HTERT RPE-1 (cell line): ENCODE measurements around the gene DALRD3.

ENCODE experiments used
- in situ Hi-C: fragments of 300-500 bp; cut with MboI; formaldehyde crosslinking; loops from 4 replicates; pipeline ENCODE4 v1.14.3; 2020; ENCODE audit warnings: low sequenced_read_pairs

Gene DALRD3, protein sequence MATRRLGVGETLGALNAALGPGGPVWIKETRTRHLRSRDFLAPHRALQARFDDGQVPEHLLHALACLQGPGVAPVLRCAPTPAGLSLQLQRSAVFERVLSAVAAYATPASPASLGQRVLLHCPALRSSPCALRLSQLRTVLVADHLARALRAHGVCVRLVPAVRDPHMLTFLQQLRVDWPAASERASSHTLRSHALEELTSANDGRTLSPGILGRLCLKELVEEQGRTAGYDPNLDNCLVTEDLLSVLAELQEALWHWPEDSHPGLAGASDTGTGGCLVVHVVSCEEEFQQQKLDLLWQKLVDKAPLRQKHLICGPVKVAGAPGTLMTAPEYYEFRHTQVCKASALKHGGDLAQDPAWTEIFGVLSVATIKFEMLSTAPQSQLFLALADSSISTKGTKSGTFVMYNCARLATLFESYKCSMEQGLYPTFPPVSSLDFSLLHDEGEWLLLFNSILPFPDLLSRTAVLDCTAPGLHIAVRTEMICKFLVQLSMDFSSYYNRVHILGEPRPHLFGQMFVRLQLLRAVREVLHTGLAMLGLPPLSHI

DNA sequence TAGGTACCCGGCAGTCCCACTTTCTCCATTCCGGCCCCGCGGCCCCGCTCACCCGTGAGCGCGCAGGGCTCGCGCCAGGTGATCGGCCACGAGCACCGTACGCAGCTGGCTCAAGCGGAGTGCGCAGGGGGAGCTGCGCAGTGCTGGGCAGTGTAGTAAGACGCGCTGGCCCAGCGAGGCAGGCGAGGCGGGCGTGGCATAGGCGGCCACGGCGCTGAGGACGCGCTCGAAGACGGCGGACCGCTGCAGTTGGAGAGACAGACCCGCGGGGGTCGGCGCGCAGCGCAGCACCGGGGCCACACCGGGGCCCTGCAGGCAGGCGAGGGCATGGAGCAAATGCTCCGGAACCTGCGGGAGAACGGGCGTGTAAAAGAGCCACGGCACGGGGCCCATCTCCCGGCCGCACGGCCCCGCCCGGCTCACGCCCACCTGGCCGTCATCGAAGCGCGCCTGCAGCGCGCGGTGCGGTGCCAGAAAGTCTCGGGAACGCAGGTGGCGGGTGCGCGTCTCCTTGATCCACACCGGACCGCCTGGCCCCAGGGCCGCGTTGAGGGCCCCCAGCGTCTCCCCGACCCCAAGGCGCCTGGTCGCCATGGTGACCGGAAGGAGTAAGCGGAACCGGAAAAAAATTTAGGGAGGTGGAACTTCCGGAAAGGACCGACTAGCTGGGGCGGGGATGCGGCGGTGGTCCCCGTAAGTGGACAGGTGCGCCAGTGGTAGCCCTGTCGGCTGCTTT, at the start of gene DALRD3:
Gene DALRD3, minus strand, starts transcription at position 610 of the 736 bp plus-strand sequence. Its CDS starts 16 bp downstream, at position 594.
- in situ Hi-C loops = no loop called here

DNA sequence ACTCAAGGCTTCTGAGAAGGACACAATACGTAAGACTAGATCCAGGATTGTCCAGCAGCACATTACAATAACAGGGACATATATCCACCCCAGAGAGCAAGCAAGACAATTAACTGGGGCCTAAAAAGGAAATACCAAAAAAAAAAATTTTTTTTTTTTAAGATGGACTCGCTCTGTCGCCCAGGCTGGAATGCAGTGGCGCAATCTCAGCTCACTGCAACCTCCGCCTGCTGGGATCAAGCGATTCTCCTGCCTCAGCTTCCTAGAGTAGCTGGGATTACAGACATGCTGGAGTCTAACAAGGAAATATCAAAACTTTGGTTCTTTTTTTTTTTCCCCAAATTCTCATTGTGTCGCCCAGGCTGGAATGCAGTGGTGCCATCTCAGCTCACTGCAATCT, 39.6 kb upstream of the DALRD3 start:
- in situ Hi-C loops = no loop called here

DNA sequence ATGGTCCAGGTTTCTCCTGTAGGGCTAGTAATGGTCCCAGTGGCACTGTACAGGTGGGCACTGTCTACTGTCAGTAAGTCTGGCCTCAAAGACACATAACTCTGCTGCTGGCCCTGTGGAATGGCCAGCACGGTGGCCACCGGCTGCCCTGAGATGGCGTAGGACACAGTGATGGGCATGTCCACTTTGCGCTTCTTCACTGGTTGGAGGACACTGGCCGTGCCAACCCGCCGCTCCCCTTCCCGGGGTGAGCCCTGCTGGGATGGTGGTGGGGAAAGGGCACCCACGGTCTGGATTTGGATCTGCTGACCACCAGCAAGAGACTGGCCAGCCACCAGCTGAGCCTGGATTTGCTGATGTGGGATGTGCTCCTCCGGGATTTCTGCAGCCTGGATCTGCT, 38.9 kb upstream of the DALRD3 start:
- in situ Hi-C loops = no loop called here

DNA sequence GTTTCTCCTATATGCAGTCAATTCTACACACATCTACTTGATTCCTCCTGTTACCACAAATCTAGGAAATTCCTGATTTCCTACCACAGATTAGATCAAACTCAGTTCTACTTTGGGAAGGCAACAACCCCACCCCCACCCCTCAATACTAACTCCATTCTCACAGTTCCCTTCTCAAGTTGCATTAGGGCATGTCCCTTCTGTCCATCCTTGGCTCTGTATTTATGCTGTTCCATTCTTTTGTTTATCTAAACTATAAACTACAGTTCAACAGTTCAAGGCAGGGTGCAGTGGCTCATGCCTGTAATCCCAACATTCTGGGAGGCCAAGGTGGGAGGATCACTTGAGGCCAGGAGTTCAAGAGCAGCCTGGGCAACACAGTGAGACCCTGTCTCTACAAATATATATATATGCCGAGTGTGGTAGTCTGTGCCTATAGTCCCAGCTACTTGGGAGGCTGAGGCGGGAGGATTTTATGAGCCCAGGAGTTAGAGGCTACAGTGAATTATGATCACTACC, 36.0 kb upstream of the DALRD3 start:
- in situ Hi-C loops = no loop called here

DNA sequence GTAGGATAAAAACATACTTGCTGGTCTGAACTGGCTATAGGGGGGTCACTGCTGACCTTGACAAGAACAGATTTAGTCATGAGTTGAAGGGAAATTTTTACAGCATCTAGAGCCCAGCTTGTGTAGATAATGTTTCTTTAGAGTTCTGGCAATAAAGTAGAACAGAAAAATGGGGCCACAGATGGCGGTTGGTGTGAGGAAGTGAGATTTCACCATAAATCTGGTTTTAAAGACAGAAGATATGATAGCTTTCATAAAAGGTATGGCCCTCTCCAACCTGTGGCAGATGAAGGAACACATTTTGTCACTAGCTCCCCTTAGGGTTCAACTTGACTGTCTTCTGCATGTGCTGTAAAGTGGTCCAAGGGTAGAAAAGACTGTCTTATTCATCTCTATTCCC, 35.2 kb upstream of the DALRD3 start:
- in situ Hi-C loops = no loop called here

DNA sequence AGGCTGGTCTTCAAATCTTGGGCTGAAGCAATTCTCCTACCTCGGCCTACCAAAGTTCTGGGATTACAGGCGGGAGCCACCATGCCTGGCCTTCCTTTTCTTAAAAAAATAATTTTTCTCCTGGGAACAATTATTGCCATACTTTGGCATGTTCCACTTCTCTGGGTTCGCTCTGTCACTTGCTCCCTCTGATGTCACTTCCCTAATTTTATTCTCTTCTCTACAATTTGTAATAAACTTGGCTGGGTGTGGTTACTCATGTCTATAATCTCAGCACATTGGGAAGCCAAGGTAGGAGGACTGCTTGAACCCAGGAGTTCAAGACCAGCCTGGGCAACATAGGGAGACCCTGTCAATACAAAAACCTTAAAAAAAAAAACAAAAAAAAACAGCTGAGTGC, 16.9 kb upstream of the DALRD3 start:
- in situ Hi-C loops = no loop called here

DNA sequence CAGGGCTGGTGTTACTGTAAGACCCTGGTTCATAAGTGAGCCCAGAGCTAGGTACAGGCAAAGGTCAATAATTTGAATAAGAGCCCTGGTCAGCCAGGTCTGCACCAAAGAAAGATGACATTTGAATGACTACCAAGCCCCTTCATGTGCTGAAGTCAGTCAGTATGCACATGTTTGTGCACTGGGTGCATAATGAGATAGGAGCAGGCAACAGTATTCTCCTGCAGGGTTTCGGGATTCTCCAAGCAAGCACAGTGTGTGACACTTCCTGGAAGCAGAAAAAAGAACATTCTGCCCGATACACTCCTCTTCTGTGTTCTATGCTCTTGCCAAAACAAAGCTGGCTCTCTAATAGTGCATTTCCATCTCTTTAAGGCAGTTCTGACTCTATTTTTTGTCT, 16.3 kb upstream of the DALRD3 start:
- in situ Hi-C loops = no loop called here

DNA sequence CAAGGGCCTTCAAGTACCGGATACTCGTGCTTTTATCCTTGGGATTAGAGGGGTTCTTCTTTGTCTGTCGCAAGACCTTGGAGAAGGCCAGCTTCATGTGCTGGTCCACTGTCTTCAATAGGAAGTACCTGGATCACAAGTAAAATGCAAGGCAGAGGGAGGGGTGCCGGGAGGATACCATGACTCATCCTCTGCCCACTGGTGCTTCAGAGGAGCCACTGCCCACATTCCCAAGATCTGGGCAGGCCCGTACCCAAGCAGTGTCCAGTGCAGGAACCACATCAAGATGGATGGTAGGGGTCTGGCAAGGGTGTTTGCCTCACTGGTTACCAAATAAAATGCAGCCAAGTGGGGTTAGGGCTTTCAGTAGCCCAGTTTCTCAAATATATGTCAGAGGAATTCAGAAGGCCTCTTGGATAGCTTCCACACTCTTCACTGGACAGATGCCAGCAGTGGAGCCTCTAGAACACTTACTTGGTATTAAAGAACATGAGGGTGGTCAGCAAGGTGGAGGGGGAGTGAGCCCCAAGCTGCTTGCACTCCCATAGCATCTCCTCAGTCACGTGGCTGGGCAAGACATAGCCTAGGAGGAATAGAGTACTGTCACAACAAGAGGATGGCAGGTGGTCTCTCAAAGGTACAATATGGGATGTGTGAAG, 14.4 kb upstream of the DALRD3 start:
- in situ Hi-C loops = no loop called here

DNA sequence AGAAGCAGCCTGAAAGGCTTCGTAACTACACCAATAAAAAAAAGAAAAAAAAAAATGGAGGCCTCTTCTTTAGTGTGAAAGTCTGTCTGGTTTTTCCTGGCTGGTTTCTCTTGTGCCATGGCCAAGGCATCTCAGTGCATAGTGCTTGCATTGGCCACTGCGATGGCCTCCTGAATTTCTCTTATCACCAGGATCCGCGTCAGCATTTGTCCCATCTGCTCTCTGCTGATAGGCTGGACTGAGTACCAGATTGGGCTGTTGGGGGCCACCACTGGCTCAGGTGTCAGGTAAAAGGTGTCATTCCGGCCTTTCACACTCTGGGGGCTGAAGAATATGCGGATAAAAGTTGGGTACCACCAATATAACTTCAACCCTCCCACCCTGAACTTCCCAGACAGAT, 11.9 kb upstream of the DALRD3 start:
- in situ Hi-C loops = no loop called here

DNA sequence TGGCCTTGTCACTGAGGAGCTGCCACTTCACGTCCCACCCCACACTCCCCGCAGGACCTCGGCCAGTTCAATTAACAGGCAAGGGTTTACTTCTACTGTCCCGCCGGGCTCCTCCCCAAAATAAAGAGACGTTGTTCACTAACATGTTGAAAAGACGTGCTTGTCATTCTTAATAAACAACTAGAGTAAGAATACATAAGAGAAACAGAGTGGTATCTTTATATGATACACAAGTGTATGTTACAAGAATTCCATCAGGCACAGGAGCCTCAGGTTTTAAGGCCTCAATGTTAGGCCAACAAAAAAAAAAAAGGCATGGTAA, 11.1 kb upstream of the DALRD3 start:
- in situ Hi-C loops = no loop called here

DNA sequence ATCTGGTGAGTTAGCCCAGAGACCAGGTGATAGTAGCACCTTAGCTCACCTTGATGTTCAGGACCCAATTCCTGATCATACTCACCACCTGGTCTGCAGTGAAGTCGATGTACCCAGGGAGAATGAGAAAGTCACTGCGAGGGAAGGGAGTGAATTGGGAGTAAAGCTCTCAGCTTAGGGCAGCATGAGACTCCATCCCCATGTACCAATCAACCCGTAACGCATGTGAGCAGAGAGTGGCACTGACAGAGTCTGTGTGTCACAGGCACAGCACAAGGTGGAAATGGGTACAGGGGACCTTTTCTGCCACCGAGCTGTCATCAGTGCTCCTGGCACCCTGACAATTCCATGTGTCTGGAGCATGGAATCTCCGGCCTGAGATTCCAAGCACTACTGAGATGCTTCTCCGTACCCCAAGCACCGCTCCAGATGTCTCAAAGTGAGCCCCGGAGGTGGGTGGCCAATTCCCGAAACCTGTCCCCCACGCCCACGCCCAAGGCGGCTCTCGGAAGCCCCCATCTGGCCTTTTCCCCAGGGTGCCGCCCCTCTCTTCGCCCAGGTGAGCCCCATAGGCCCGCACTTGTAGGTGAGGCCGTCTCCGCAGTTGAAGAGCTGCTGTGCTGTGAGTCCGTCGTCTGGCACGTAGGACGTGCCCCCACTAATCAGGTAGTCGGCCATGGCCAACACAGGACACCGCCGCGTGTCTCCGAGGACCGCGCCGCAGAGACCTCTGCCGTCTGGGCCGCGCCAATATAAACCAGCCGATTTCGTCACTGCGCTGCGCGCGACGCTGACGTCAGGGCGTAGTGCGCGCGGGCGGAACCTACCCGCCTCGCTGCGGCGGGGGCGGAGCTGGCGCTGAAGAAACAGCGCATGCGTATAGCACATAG, 10.5 kb upstream of the DALRD3 start, which contains the start of gene IMPDH2:
Gene IMPDH2, minus strand, starts transcription at position 726 of the 890 bp plus-strand sequence. Its CDS starts 48 bp downstream, at position 678.
- in situ Hi-C loops = no loop called here

DNA sequence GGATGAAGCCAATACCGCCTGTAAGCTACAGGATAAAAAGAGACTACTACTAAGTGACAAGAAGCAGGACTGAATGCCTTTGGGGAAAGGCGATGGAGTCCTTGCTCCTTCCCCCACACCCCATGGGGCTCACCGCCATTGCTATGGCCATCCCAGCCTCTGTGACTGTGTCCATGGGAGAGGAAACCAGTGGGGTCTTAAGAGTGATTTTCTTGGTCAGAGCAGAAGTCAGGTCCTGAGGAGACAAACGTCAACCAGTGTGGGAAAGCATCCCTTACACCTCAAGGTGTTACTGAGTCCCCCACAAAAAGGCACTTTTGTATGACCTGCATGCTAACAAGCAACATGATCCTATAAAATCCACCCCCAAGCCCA, 9.9 kb upstream of the DALRD3 start:
- in situ Hi-C loops = no loop called here

DNA sequence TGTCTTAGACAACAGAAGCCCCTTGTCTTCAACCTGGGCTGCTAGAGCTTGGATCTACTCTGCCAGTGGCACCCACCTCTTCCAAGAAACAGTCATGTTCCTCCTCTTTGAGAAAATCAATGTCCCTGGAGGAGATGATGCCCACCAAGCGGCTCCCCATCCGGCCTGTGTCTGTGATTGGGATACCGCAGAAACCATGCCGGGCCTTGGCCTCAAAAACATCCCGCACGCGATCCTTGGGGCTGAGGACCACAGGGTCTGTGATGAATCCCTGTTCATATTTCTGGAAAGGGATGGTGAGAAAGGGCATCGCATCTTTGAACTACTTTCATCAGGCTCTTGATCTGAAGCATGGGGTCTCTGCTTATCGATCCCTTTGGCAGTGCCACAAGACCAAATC, 9.3 kb upstream of the DALRD3 start:
- in situ Hi-C loops = no loop called here

DNA sequence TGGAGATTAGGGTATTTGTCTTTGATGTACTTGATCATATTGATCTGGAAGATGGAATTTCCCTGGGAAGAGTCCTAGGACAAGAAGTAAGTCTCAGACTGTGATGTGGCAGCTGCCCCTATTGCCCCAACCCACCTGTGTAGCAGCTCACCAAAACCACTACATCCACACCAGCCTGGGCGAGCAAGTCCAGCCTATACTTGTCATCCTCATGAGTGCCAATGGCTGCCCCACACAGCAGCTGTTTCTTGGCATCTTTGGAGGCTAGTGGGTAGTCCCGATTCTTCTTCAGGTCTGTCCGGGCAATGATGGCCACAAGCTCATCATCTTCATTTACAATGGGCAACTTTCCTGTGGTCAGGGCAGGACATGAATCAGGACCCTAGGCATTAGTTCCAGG, 8.2 kb upstream of the DALRD3 start:
- in situ Hi-C loops = no loop called here

DNA sequence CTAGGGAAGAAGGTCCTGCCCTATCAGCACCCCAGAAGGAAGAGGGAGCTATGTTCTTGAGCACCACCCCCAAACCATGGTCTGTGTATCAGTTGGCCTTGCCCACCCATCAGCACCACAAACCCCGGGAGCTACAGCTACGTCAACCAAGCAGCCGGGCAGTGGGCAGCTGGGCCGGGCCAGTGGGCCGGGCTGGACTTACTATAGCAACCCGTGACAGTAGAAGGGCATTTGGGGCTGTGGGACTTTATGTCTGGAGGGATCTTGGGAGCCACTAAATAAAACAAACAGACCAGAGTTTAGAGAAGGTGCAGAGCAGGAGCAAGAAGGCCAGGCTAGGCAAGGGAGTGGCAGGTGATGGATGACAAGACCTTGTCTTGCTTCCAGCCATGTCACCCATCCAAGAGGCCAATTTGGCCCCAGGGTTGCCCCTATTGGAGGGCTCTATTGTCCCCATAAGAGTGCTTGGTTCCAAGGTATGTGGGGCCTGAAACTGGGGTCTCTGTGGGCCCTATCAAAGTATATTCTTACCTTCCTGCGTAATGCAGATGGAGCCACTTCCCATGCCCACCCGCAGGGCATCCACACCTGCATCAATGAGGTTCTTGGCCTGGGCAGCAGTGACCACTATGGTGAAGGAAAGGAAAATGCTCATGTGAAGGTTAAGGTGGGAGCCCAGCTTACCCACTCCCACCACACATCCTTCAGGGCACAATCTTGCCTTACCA, 7.6 kb upstream of the DALRD3 start:
- in situ Hi-C loops = no loop called here

DNA sequence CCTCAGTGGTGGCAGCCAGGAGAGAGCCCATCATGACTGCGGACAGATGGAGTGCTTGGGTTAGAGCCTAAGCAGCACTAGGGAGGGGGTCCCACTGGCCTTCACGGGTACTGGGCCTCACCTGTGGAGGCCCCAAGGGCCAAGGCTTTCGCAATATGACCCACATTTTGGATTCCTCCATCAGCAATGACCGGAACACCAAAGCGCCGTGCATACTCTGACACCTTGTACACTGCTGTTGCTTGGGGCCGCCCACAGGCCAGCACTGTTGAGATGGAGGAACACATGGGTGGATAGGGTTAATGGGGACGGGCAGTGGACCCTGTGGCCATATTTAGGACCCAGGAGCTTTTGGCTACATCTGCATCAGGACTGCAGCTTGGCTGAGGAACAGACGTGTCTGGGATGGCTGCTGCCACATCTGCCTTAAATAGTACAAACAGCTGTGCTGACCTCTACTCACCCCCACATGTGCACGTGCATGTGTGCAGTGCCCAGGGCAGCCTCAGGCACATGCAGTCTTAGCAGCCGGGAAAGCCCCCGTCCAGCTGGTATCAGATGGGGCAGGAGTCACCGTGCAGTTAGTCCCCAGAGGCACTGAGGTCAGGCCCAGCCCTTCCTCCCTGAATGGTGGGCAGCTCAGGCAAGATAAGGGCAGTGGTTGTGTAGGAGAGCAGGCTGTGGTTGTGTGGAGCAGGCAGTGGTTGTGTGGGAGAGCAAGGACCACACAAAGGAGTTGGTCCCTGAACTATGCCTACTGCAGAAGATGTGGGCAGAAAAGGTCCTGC, 6.8 kb upstream of the DALRD3 start:
- in situ Hi-C loops = no loop called here

DNA sequence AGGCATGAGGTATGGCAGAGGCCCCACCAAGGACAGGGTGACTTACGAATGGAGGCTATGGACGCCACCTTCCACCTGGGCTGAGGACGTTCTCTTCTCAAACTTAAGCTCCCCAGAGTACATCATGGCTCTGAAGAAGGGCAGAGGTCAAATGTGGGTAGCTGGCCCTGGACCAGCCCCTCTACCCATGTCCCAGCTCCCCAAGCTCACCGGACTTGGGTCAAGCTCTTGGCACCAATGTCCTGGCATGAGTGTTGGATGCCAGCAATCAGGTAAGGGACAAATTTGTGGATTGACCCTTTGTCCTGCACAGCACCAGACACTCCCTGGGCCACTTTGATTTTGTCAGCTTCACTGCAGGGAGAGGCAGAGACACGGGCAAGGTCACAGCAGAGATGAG, 6.1 kb upstream of the DALRD3 start:
- in situ Hi-C loops = no loop called here

DNA sequence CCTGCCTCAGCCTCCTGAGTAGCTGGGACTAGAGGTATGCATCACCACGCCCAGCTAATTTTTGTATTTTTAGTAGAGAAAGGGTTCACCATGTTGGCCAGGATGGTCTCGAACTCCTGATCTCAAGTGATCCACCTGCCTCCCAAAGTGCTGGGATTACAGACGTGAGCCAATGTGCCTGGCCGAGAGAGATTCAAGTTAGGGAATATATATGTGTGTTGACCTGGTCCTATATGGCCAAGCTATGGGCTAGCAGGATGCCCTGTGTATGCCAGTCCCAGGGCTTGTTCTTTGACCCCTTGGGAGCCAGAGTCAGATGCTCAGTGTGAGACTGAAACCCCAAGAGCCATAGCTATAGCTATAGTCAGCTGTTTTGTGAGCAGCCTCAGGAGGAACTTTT, 5.4 kb upstream of the DALRD3 start:
- in situ Hi-C loops = no loop called here

DNA sequence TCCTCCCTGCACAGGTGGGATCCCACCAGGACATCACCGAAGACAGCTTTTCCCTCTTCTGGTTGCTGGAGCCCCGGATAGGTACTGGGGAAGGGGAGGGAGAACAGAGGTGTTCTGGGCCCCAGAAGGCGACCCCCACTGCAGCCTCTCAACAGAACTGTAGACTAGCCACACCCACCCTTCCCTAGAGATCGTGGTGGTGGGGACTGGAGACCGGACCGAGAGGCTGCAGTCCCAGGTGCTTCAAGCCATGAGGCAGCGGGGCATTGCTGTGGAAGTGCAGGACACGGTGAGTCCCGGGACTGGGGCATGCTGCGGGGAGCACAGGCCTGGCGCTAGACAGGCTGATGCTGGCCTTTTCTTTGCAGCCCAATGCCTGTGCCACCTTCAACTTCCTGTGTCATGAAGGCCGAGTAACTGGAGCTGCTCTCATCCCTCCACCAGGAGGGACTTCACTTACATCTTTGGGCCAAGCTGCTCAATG, 4.3 kb upstream of the DALRD3 start:
- in situ Hi-C loops = no loop called here
